NCI-H345 treated with DMSO at 0.1 percent for 48 hours (cell line): ENCODE results near the gene DEGS1.
"Not testable (repeated sequence)": the region's sequence is repeated elsewhere in the genome, so short reads cannot be mapped to it uniquely, and the experiment has no call there.

Experiments
- DNase-seq: peaks from one replicate; lab custom pipeline; 2025; ENCODE audit not compliant: unreplicated experiment; lab: John Stamatoyannopoulos, UW

Gene DEGS1

DNA sequence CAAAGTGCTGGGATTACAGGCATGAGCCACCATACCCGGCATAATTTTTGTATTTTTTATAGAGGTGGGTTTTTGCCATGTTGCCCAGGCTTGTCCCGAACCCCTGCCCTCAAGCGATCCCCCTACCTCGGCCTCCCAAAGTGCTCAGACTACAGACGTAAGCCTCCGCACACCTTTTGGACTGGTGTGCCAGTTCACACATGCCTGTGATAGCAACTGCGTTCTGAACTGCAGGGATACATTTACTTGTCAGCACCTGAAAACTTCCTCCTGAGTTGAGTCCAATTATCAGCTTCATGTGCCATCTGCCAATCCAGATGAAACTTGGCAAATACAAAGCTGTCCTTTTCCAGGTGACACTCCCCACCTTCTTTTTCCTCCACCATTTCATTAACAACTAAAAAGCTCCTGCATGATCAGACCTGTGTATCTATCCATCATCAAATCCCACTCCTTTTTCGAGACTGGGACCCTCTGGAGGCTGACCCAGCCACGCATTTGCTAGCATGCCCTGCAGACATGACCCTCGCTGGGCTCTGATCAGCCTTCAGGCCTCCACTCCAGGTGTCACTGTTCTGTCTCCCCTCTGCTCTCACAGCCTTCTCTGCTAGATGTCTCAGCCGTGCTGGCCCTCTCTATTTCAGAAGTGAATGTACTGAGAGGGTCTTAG, 2.1 kb upstream of the DEGS1 start:
- no peak for DNase-seq

DNA sequence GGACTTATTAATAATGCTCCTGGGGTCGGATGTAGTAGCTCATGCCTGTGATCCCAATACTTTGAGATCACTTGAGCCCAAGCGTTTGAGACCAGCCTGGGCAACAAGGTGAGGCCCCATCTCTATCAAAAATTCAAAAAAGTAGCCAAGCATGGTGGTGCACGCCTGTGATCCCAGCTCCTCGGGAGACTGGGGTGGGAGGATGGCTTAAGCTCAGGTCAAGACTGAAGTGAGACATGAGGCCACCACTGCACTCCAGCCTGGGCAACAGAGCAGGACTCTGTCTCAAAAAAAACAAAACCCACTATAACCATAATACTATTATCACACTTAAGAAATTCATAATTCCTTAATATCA, 1.6 kb upstream of the DEGS1 start:
- no peak for DNase-seq

DNA sequence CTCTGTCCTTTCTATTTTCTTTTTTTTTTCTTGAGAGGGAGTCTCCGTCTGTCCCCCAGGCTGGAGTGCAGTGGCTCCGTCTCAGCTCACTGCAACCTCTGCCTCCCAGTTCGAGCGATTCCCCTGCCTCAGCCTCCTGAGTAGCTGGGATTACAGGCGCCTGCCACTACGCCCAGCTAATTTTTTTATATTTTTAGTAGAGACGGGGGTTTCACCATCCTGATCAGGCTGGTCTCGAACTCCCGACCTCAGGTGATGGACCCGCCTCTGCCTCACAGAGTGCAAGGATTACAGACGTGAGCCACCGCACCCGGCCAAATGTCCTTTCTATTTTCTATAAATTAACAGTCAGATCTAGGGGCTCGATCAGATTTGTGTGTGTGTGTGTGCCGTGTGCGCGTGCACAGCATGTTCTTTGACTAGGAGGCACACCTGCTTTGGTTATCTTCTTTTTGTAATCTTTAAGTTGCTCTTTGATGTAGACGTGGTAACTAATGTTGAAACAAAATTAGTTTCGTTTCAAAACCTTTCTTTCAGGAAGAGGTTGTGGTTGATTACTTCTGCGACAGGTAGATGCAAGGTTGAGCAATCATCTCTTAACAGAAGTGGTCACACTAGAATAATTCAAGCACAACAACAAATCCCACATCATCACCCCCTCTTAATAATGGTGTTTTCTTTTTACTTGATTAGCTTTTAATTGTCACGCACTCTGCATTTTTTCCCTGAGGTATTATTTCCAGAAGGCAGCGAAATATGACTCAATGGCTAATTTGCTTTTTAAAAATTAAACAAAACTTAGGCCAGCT, 779 bp upstream of the DEGS1 start:
- DNase-seq, result no peak

DNA sequence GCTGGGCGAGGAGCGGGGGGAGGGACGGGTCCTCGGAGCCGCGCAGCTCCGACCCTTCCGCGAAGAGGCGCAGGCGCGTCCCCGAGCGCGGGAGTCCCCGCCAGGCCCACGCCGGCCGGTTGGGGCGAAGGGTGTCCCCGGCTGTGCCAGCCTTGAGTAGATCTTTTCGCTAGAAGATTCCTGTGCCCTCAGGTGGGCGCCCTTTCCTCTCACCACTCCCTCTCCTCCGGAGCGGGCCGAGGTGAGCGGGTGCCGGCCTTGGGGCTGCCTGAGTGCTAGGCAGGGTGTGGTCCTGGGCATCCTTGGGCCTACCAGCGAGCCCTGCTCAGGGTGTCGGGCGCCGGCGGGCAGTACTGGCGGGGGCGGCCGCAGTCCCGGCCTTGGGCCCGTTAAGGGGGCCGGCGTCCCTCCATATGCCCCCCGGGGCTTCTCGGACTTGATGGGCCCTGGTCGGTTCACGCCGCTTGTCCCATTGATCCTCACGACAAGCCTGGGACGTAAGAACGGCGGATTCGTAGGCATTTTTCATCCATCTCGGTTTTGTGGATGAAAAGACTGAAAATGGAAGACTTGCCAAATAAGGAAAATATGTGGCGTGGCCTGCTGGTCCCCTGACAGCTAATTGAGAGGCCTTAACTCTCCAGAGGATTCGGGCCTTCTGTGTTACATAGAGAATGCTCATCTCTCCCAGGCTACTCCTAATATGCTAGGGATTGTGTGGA, 712 bp downstream of the DEGS1 start:
- DNase-seq, result no peak

DNA sequence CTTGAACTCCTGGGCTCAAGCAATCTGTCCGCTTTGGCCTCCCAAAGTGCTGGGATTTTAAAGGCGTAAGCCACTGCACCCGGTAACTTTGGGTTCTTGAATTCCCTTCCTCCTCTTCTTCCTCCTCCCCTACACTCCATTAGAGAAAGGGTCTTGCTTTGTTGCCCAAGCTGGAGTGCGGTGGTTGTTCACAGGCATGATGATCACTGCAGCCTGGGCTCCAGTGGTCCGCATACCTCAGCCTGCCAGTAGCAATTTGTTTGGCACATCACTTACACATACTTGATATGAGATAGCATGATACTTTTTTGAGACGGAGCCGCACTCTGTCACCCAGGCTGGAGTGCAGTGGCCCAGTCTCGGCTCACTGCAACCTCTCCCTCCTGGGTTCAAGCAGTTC, 2.2 kb downstream of the DEGS1 start:
- no peak for DNase-seq

DNA sequence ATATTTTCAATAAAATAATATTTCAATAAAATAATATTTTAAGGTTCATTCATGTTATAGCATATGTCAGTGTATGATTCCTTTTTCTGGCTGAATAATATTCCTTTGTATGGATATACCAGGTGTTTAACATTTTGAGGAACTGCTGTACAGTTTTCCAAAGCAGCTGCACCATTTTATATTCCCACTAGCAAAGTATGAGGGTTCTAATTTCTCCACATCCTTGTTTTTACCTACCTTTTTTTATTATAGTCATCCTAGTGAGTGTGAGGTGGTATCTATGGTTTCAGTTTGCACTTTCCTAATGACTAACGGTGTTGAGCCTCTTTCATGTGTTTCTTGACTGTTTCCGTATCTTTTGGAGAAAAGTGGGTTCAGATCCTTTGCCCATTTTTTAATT, 5.2 kb downstream of the DEGS1 start:
- DNase-seq, result no peak

DNA sequence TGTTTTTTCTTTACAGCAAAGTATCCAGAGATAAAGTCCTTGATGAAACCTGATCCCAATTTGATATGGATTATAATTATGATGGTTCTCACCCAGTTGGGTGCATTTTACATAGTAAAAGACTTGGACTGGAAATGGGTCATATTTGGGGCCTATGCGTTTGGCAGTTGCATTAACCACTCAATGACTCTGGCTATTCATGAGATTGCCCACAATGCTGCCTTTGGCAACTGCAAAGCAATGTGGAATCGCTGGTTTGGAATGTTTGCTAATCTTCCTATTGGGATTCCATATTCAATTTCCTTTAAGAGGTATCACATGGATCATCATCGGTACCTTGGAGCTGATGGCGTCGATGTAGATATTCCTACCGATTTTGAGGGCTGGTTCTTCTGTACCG, 6.5 kb downstream of the DEGS1 start:
- DNase-seq, result no peak

DNA sequence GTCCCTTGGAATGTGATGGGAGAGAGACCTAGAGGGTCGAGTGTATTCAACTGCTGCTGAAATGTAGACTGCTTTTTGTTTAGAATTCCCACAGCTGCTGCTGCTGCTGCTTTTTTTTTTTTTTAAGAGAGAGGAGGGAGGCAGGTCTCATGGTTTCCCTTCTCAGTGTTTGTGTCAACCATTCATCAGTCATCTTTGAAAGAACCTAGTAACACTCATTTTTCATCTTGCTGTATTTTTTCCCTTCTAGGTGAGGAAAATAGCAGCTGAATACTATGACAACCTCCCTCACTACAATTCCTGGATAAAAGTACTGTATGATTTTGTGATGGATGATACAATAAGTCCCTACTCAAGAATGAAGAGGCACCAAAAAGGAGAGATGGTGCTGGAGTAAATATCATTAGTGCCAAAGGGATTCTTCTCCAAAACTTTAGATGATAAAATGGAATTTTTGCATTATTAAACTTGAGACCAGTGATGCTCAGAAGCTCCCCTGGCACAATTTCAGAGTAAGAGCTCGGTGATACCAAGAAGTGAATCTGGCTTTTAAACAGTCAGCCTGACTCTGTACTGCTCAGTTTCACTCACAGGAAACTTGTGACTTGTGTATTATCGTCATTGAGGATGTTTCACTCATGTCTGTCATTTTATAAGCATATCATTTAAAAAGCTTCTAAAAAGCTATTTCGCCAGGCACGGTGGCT, 9.2 kb downstream of the DEGS1 start:
- no peak for DNase-seq

DNA sequence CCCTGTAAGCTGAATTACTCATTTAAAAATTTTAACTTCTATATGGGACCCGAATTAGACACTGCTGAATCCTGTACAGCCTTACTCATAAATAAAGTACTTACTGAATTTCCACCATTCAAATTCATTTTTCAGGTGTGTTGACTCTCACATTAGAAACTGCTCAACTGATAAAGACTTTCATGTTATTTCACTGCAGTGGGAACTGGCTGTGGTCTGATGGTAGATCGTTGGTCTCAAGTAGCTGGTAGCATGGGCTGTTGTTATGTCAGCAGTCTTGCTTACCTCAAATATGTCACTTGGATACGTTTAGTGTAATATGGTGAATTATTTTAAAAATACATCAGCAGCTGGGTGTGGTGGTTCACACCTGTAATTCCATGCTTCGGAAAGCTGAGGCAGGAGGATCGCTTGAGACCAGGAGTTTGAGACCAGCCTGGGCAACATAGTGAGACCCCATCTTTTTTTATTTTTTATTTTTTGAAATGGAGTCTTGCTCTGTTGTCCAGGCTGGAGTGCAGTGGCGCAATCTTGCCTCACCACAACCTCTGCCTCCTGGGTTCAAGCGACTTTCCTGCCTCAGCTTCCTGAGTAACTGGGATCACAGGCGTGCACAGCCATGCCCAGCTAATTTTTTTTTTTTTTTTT, 10.4 kb downstream of the DEGS1 start:
- no peak for DNase-seq

DNA sequence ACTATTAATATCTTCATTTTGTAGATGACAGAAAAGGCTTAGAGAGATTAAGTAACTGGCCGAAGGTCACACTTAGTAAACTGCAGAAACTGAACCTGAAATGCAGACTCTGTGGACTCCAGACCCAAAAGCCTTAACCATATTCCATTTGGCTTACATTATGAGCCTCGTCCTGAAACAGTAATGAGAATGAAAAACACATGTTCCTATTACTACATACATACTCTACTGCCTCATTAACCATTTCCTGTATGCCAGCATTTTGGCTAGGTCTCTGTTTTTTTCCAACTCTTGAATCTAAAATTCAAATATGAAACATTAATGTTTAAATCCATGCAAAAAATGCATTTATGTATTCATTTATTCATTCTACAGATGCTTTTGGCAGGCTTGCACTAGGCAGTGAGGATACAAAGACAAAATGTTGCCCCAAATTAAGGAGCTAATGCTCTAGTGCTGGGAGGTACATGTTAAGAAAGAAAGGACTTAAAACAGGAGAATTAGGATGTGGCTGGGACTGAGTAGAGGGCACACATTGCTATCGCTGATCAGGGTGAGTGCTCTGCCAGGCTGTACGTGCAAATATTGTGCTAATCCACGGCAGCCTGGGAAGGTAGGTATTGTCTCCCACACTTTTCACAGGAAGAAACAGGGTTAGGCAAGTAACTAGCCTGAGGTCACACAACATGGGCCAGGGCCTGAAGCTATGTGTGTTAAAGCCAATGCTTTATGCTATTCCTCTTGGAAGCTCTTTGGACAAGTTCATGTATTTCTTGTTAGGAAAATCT, 14.0 kb downstream of the DEGS1 start:
- no peak for DNase-seq

DNA sequence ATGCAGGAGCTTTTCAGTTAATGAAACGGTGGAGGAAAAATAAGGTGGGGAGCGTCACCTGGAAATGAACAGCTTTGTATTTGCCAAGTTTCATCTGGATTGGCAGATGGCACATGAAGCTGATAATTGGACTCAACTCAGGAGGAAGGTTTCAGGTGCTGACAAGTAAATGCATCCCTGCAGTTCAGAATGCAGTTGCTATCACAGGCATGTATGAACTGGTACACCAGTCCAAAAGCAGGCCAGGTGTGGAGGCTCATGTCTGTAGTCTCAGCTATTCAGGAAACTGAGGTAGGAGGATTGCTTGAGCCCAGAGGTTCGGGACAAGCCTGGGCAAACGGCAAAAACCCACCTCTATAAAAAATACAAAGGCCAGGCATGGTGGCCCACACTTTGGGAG, 15.5 kb downstream of the DEGS1 start:
- DNase-seq, result no peak

DNA sequence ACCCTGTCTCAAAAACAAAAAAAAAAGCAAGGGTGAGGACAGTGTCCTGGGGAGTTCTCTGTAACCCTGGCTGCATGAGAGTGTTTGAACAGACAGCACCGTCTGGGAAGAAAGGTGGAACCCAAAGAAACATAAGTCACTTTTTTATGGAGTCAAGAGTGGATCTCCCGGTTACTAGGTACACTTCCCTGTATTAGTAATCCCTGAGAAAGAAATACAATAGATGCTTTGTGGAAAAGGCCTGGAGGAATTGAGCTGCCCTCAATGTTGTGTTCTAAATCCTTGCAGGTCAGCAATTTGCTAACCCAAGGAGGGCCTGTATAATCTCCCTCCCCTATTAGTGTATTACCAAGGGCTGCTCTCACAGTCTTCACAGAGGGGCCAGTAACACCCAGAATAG, 16.6 kb downstream of the DEGS1 start:
- no peak for DNase-seq

DNA sequence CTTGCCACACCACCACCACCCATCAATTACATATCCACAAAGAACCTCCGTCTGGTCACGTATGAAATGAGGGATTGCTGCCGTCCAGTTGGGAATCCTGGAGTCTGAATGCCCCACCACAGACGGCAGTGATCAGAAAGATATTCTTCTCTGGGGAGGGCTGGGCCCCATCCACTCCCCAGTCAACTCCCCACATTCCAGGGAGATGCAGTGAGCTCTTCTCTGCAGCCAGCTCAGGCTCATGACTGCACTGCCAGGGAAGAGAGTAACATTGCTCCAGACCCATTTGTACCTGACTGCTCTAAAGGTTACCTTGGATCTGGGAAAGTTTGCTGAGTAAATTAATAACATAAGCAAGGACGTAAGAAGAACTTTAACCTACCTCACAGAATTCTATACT, 18.3 kb downstream of the DEGS1 start:
- DNase-seq, result no peak

DNA sequence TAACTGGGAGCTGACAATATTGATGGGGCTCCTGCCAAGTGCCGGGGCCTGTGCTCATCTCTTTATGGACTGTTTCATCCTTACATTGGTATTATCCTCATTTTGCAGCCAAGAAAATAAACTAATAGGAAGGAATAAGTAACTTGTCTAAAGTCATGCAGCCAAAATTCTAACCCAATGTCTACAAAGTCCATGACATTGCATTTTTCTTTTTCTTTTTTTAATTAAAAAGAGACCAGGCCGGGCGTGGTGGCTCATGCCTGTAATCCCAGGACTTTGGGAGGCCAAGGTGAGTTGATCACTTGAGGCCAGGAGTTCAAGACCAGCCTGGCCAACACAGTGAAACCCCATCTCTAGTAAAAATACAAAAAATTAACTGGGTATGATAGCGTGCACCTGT, 18.8 kb downstream of the DEGS1 start:
- DNase-seq, result no peak

DNA sequence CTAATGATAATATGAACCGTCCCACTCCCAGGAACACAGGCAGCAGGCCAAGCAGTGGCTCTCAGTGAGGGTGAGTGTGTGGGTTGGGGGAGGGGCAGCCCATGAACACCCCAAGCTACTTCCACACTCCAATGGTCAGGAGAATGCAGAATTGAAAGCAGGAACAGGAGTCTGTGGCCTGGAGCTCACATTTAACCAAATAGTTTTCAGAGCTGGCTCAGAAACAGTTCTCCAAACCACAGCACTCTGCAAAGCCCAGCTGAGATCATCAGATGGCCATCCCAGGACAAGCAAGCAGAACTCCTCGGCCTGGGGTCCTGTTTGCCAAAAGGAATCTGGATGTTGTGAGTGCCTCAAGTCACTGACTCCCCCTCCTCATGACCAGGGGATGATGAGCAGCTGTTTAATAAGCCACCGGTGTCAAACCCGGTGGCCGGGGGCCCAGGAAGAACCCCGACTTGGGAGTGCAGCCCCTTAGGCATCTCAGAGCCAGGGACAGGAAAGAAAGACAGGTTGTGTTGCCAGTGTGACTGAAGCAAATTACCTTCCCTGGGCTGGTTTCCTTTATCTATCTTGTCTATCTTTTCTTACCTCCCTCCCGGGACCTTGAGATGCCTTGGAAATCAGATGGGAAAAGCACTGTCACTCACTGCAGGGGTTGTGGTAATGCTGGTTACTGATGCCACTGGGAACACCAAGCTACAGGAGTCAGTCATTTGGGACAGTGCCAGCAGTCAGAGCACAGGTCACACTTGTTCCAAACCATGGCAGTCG, 20.4 kb downstream of the DEGS1 start:
- no peak for DNase-seq

DNA sequence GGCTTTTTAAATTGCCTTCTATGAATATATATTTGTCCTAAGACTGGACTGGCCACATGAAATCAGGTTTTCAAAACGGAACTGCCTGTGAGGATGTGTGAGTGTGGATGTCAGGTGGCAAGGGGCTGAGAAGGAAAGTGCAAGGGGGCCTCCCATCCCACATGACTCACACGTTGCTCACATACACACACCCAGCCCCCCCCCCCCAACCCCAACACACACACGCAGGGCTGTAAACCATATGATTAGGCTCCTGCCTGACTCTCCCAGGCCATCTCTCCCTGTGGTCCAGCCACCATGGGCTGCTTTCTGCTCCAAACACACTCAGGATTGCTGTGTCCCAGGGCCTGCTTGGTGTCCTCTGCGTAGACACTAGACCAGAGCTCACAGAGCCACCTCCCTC, 22.4 kb downstream of the DEGS1 start:
- DNase-seq, result no peak

DNA sequence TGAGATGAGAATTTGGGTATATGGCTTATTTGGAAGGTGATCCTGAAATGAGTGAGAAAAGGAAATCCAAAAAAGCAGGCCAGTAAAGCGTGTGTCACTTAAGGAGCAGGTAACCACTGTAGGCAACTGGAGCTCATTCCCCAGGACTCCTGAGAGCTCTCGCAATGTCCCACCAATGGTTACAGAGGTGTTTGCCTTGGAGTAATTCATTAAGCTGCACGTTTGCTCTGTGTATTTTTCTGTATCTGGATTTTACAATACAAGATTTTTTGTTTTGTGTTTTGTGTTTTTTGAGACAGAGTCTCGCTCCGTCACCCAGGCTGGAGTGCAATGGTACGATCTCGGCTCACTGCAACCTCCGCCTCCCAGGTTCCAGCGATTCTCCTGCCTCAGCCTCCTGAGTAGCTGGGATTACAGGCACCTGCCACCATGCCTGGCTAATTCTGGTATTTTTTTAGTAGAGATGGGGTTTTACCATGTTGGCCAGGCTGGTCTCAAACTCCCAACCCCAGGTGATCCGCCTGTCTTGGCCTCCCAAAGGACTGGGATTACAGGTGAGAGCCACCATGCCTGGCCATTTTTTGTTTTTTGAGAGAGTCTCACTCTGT, 23.0 kb downstream of the DEGS1 start:
- not testable (repeated sequence) for DNase-seq

DNA sequence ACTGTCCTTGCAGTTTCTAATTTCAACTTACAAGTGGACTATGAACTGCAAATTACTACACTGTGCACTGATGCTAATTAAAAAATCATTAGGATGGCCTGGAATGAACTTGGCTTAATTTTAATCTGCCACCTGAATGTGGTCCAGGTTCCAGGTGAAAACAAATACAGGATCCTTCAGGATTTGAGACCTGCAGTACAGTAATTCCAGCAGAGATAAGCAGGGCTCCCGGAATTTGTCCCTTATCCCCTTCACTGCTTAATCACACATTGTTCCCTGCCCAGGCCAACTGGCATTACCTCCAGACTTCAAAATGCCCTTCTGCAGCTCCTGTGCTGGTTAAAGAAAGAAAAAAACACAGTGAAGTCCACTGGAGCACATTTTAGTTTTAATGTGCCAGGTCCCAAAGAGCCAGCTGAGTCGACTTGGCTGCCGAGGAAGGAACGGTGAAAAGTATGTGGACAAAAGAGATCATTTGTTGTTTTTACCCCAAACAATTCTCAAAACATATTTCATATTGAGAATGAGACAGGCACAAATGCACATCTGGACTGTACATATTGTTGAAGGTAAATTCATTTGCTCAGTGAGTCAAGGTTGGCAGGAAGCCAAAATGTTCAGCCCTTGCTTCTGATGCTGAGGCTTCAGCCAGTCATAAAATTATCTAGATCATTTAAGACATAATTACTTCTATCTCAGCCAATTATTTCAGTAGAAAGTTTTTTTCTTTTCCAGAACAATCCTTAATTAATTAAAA, 28.3 kb downstream of the DEGS1 start:
- peak; percentile 74 for DNase-seq
